ENCODE measurements around the gene ITFG2.

Gene ITFG2

GRCh38 chr12:2779281-2779680, 33.2 kb upstream of the ITFG2 start:
- TF ChIP-seq CTCF (IDR thresholded peaks at IDR 0.05; ENCODE audit: insufficient read depth, low read length, poor library complexity, severe bottlenecking), result no peak
- no peak for DNase-seq (ENCODE audit: extremely low read depth, insufficient read length)
- no peak overlapping the region for H3K4me3 ChIP-seq (replicated peaks; ENCODE audit: low read depth, low read length)
- H3K27me3 ChIP-seq (replicated peaks; ENCODE audit: control insufficient read depth, insufficient read depth, low read length), result no peaks in the 10 kb centered on the region; the same call in 1 of the 2 replicates
- no peaks in the 10 kb centered on the region for H3K36me3 ChIP-seq (ENCODE audit: control insufficient read depth, insufficient read depth, low read length)

GRCh38 chr12:2783936-2784600, 28.4 kb upstream of the ITFG2 start:
- DNase-seq (ENCODE audit: extremely low read depth, insufficient read length), result peak; percentile 20
- H3K4me3 ChIP-seq (replicated peaks; ENCODE audit: low read depth, low read length), result no peak overlapping the region
- no peaks in the 10 kb centered on the region for H3K36me3 ChIP-seq (ENCODE audit: control insufficient read depth, insufficient read depth, low read length)
- peak; percentile 87 for TF ChIP-seq CTCF (IDR thresholded peaks at IDR 0.05; ENCODE audit: insufficient read depth, low read length, poor library complexity, severe bottlenecking)
- no peaks in the 10 kb centered on the region; the same call in 1 of the 2 replicates for H3K27me3 ChIP-seq (replicated peaks; ENCODE audit: control insufficient read depth, insufficient read depth, low read length)

GRCh38 chr12:2785017-2785416, 27.5 kb upstream of the ITFG2 start:
- H3K27me3 ChIP-seq (replicated peaks; ENCODE audit: control insufficient read depth, insufficient read depth, low read length), result no peaks in the 10 kb centered on the region; the same call in 1 of the 2 replicates
- H3K36me3 ChIP-seq (ENCODE audit: control insufficient read depth, insufficient read depth, low read length), result no peaks in the 10 kb centered on the region
- DNase-seq (ENCODE audit: extremely low read depth, insufficient read length), result no peak
- no peak for TF ChIP-seq CTCF (IDR thresholded peaks at IDR 0.05; ENCODE audit: insufficient read depth, low read length, poor library complexity, severe bottlenecking)
- H3K4me3 ChIP-seq (replicated peaks; ENCODE audit: low read depth, low read length), result no peak overlapping the region

- no peak overlapping the region for H3K4me3 ChIP-seq (replicated peaks; ENCODE audit: low read depth, low read length)
- no peaks in the 10 kb centered on the region for H3K36me3 ChIP-seq (ENCODE audit: control insufficient read depth, insufficient read depth, low read length)
- no peaks in the 10 kb centered on the region for H3K27me3 ChIP-seq (replicated peaks; ENCODE audit: control insufficient read depth, insufficient read depth, low read length)
- no peak for TF ChIP-seq CTCF (IDR thresholded peaks at IDR 0.05; ENCODE audit: insufficient read depth, low read length, poor library complexity, severe bottlenecking)
- DNase-seq (ENCODE audit: extremely low read depth, insufficient read length), result no peak
These were observed 21.4 kb upstream of the ITFG2 start for GRCh38 chr12:2791089-2791488.

GRCh38 chr12:2792671-2793500, 19.6 kb upstream of the ITFG2 start:
- no peak for DNase-seq (ENCODE audit: extremely low read depth, insufficient read length)
- Histone ChIP-seq H3K4me3 (replicated peaks; ENCODE audit: low read depth, low read length) (no peak overlapping the region), H3K27me3 (replicated peaks; ENCODE audit: control insufficient read depth, insufficient read depth, low read length) (no peaks in the 10 kb centered on the region), H3K36me3 (ENCODE audit: control insufficient read depth, insufficient read depth, low read length) (peaks cover 2% of the 10 kb centered on the region; the same call in 1 of the 2 replicates)
- no peak for TF ChIP-seq CTCF (IDR thresholded peaks at IDR 0.05; ENCODE audit: insufficient read depth, low read length, poor library complexity, severe bottlenecking)
